Neural progenitor cell (in vitro differentiated cells): ENCODE measurements around the gene AMN1. TPM values are rescaled to one million over a fixed set of nuclear protein-coding genes. Genes with fewer than 3 reads are reported as not detected.

Experiments
- DNase-seq: peaks from one replicate; pipeline ENCODE4 v3.0.0-alpha.2; 2016; ENCODE audit warnings: low spot score
- H2AFZ ChIP-seq: fragments of 200-600 bp; sonication (generic); replicated peaks from 2 replicates; pipeline ENCODE4 v1.6.1; 2016; ENCODE audit warnings: antibody characterized with exemption
- H3F3A ChIP-seq: fragments of 200-600 bp; sonication (generic); 2 replicates; pipeline ENCODE4 v1.6.1; 2016; ENCODE audit warnings: antibody characterized with exemption, low read depth
- H3K27ac ChIP-seq: fragments of 200-600 bp; sonication (generic); 2 replicates; pipeline ENCODE4 v1.5.1; 2016; ENCODE audit warnings: mild to moderate bottlenecking
- H3K27me3 ChIP-seq: fragments of 200-600 bp; sonication (generic); 2 replicates; pipeline ENCODE4 v1.6.1; 2016; ENCODE audit warnings: mild to moderate bottlenecking, moderate library complexity
- H3K36me3 ChIP-seq: fragments of 200-600 bp; sonication (generic); 2 replicates; pipeline ENCODE4 v1.5.1; 2016
- H3K4me1 ChIP-seq: fragments of 200-600 bp; sonication (generic); 2 replicates; pipeline ENCODE4 v1.6.1; 2016; ENCODE audit warnings: mixed run types
- H3K4me2 ChIP-seq: fragments of 200-600 bp; sonication (generic); 2 replicates; pipeline ENCODE4 v1.6.1; 2016
- H3K4me3 ChIP-seq: fragments of 200-600 bp; sonication (generic); 2 replicates; pipeline ENCODE4 v1.5.1; 2016
- H3K79me2 ChIP-seq: fragments of 200-600 bp; sonication (generic); 2 replicates; pipeline ENCODE4 v1.6.1; 2016; ENCODE audit warnings: low read depth
- H3K9ac ChIP-seq: fragments of 200-600 bp; sonication (generic); 2 replicates; pipeline ENCODE4 v1.6.1; 2016
- H3K9me3 ChIP-seq: fragments of 200-600 bp; sonication (generic); 2 replicates; pipeline ENCODE4 v1.5.1; 2016; ENCODE audit warnings: low read depth
- H4K20me1 ChIP-seq: fragments of 200-600 bp; sonication (generic); 2 replicates; pipeline ENCODE4 v1.6.1; 2016; ENCODE audit warnings: low read depth
- H3K27ac Mint-ChIP-seq: 3 replicates; pipeline ENCODE4 v1.8.0; 2021; ENCODE audit warnings: mixed read lengths
- H3K27me3 Mint-ChIP-seq: 2 replicates; pipeline ENCODE4 v1.8.0; 2022; ENCODE audit warnings: low read depth, mild to moderate bottlenecking, inconsistent platforms, moderate library complexity, mixed read lengths; ENCODE audit not compliant: insufficient read depth
- H3K36me3 Mint-ChIP-seq: 3 replicates; pipeline ENCODE4 v1.8.0; 2021; ENCODE audit warnings: mixed read lengths
- H3K4me1 Mint-ChIP-seq: 3 replicates; pipeline ENCODE4 v1.8.0; 2021; ENCODE audit warnings: mixed read lengths
- H3K4me3 Mint-ChIP-seq: 3 replicates; pipeline ENCODE4 v1.8.0; 2021; ENCODE audit warnings: mild to moderate bottlenecking, moderate library complexity, mixed read lengths
- H3K9me3 Mint-ChIP-seq: 3 replicates; pipeline ENCODE4 v1.8.0; 2020; ENCODE audit warnings: mixed read lengths
- EZH2 ChIP-seq: fragments of 200-600 bp; sonication (generic); IDR thresholded peaks from 2 replicates; pipeline ENCODE4 v1.6.1; 2017; ENCODE audit warnings: antibody characterized with exemption, mild to moderate bottlenecking, moderate library complexity
- EZH2phosphoT487 ChIP-seq: fragments of 200-600 bp; sonication (generic); IDR thresholded peaks from 2 replicates; pipeline ENCODE4 v1.6.1; 2017; ENCODE audit warnings: antibody characterized with exemption
- small RNA-seq: library from RNA; depleted of rRNA; stranded (forward); fragments of <200 nt; gene quantifications from one replicate; pipeline ENCODE3, GENCODE V24; 2015
- total RNA-seq: library from RNA; depleted of rRNA; stranded (reverse); fragments of >200 nt; gene quantifications from 2 replicates; pipeline ENCODE4 v1.2.3, GENCODE V29; 2015; ENCODE audit warnings: low replicate concordance
- TF ChIP-seq, protein P1 (sequence below): fragments of 200-600 bp; sonication (generic); IDR thresholded peaks from 2 replicates; pipeline ENCODE4 v1.5.1; 2017; ENCODE audit warnings: antibody characterized with exemption, mild to moderate bottlenecking

Gene AMN1
- total RNA-seq, 1 donor from 2014 or later: 29.4 TPM

DNA sequence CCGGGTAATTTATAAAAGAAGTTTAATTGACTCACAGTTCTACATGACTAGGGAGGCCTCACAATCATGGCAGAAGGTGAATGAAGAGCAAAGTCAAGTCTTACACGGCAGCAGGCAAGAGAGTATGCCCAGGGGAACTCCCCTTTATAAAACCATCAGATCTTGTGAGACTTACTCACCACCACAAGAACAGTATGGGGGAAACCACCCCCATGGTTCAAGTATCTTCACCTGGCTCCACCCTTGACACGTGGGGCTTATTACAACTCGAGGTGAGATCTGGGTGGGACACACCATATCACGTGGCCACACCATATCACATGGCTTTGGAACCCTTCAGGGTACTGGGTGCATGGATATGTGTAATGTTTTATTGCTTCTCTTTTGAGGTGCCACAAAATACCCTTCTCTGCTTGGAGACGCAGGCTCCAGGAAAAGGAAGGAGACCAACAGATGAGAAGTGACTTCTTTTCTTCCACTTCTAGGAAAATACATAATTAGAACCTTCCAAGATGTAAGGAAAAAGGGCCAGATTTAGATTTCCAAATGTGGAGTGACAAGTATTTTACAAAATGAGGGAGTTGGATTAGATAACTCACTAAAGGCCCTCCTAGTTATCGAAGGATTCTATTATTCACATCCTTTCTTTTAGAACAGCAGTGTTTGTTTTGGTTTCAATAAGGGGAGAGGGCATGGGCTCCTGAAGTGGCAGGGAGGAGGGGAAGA, 102.4 kb downstream of the AMN1 start:
- Histone ChIP-seq H3K4me3 (no peak overlapping the region), H3K9me3 (no peaks in the 10 kb centered on the region), H3K4me2 (no peak overlapping the region), H3K4me1 (peaks cover 6% of the 10 kb centered on the region), H3K36me3 (no peaks in the 10 kb centered on the region), H3K27ac (no peak overlapping the region), H2AFZ (peak overlapping the region; percentile 53), H3K27me3 (no peaks in the 10 kb centered on the region), H3K9ac (no peak overlapping the region), H3F3A (no peaks in the 10 kb centered on the region), H4K20me1 (no peaks in the 10 kb centered on the region), H3K79me2 (no peaks in the 10 kb centered on the region)
- no peak overlapping the region for H3K4me3 Mint-ChIP-seq
- peaks cover 6% of the 10 kb centered on the region for H3K27me3 Mint-ChIP-seq
- no peaks in the 10 kb centered on the region for H3K36me3 Mint-ChIP-seq
- H3K27ac Mint-ChIP-seq: peak overlapping the region; percentile 53
- TF ChIP-seq, protein P1, sequence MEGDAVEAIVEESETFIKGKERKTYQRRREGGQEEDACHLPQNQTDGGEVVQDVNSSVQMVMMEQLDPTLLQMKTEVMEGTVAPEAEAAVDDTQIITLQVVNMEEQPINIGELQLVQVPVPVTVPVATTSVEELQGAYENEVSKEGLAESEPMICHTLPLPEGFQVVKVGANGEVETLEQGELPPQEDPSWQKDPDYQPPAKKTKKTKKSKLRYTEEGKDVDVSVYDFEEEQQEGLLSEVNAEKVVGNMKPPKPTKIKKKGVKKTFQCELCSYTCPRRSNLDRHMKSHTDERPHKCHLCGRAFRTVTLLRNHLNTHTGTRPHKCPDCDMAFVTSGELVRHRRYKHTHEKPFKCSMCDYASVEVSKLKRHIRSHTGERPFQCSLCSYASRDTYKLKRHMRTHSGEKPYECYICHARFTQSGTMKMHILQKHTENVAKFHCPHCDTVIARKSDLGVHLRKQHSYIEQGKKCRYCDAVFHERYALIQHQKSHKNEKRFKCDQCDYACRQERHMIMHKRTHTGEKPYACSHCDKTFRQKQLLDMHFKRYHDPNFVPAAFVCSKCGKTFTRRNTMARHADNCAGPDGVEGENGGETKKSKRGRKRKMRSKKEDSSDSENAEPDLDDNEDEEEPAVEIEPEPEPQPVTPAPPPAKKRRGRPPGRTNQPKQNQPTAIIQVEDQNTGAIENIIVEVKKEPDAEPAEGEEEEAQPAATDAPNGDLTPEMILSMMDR: no peak
- TF ChIP-seq EZH2phosphoT487 (no peak), EZH2 (no peak)
- no peak for DNase-seq
- H3K4me1 Mint-ChIP-seq: peaks cover 33% of the 10 kb centered on the region
- no peaks in the 10 kb centered on the region for H3K9me3 Mint-ChIP-seq

DNA sequence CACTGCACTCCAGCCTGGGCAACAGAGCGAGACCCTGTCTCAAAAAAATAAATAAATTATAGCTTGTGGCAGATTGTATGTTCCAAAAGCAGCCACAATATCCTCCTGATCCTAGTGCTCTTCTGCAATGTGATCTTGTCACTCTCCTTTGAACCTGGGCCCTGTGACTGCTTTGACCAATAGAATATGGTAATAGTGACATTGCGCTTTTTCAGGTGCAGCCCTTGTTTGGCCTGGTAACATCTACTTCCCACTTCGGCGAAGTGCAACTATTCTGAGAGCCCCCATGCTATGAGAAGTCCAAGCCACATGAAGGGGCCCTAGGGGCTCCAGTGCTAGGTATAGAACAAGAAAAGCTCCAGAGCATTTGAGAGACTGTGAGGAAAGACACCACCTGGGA, 106.8 kb downstream of the AMN1 start:
- H3K4me3 ChIP-seq: no peak overlapping the region
- no peaks in the 10 kb centered on the region for H3K27me3 ChIP-seq
- H3K4me1 ChIP-seq: peaks cover 5% of the 10 kb centered on the region
- H3K27ac ChIP-seq: no peak overlapping the region
- TF ChIP-seq EZH2phosphoT487: no peak
- TF ChIP-seq, protein P1: no peak
- TF ChIP-seq EZH2: no peak
- no peaks in the 10 kb centered on the region for H3K36me3 ChIP-seq
- H3K79me2 ChIP-seq: no peaks in the 10 kb centered on the region
- no peak overlapping the region for H3K4me2 ChIP-seq
- H3K9ac ChIP-seq: no peak overlapping the region
- Mint-ChIP-seq H3K9me3 (no peaks in the 10 kb centered on the region), H3K4me1 (peaks cover 3% of the 10 kb centered on the region), H3K27ac (no peak overlapping the region), H3K36me3 (no peaks in the 10 kb centered on the region), H3K27me3 (peaks cover 10% of the 10 kb centered on the region), H3K4me3 (no peak overlapping the region)
- no peaks in the 10 kb centered on the region for H3K9me3 ChIP-seq
- H2AFZ ChIP-seq: no peak overlapping the region
- no peak for DNase-seq
- no peaks in the 10 kb centered on the region for H3F3A ChIP-seq
- no peaks in the 10 kb centered on the region for H4K20me1 ChIP-seq

Small RNA genes within 50 kb of the gene (small RNA-seq; reads per million reads assigned to genes)
- gene AC023157.2: not detected

Other genes starting within 250 kb of the AMN1 start
- 21.2 and 24.2 TPM in 2 replicates for gene DENND5B, start 137.9 kb downstream of the AMN1 start, total RNA-seq
- gene ETFBKMT, start 69.3 kb downstream of the AMN1 start, total RNA-seq: 1.5 and 2.7 TPM in 2 replicates
- gene RESF1, start 230.4 kb upstream of the AMN1 start, total RNA-seq: 88.1 and 113 TPM in 2 replicates